WTC11 (cell line): ENCODE data around the gene ZMAT3. TPM values are rescaled to one million over a fixed set of nuclear protein-coding genes. Genes with fewer than 3 reads are reported as not detected.

ENCODE experiments used
- AR ChIP-seq: fragments of 250-450 bp; sonication (Bioruptor Pico); IDR thresholded peaks from 2 replicates; pipeline ENCODE4 v1.9.0; 2021; ENCODE audit warnings: mild to moderate bottlenecking
- ATF3 ChIP-seq: sonication (generic); formaldehyde crosslinking; conservative IDR thresholded peaks from 2 replicates; pipeline ENCODE4 v1.8.1; 2022; ENCODE audit warnings: mild to moderate bottlenecking, missing genetic modification reagents
- CREM ChIP-seq: sonication (generic); formaldehyde crosslinking; IDR thresholded peaks from 2 replicates; pipeline ENCODE4 v1.8.1; 2022; ENCODE audit warnings: mild to moderate bottlenecking, missing genetic modification reagents, moderate library complexity
- CTCF ChIP-seq: fragments of 200-600 bp; IDR thresholded peaks from 2 replicates; pipeline ENCODE4 v1.8.0; 2022; ENCODE audit warnings: antibody characterized with exemption
- E2F1 ChIP-seq: sonication (generic); formaldehyde crosslinking; IDR thresholded peaks from 2 replicates; pipeline ENCODE4 v1.8.0; 2022; ENCODE audit warnings: mild to moderate bottlenecking, missing genetic modification reagents
- E2F5 ChIP-seq: sonication (generic); formaldehyde crosslinking; IDR thresholded peaks from 2 replicates; pipeline ENCODE4 v1.8.1; 2022; ENCODE audit warnings: mild to moderate bottlenecking, moderate library complexity, missing genetic modification reagents
- ELF4 ChIP-seq: sonication (generic); formaldehyde crosslinking; IDR thresholded peaks from 2 replicates; pipeline ENCODE4 v1.8.1; 2022; ENCODE audit warnings: low read depth, mild to moderate bottlenecking, moderate library complexity, missing genetic modification reagents
- ESRRA ChIP-seq: sonication (generic); formaldehyde crosslinking; IDR thresholded peaks from 2 replicates; pipeline ENCODE4 v1.8.1; 2022; ENCODE audit warnings: mild to moderate bottlenecking, missing genetic modification reagents, borderline replicate concordance
- IRF1 ChIP-seq: sonication (generic); formaldehyde crosslinking; IDR thresholded peaks from 2 replicates; pipeline ENCODE4 v1.8.0; 2023; ENCODE audit warnings: missing genetic modification reagents
- JAZF1 ChIP-seq: fragments of 250-450 bp; sonication (Bioruptor Pico); IDR thresholded peaks from 2 replicates; pipeline ENCODE4 v1.9.0; 2021; ENCODE audit warnings: moderate library complexity, mild to moderate bottlenecking, inconsistent platforms
- JUN ChIP-seq: sonication (generic); formaldehyde crosslinking; IDR thresholded peaks from 2 replicates; pipeline ENCODE4 v1.8.0; 2023; ENCODE audit warnings: mild to moderate bottlenecking, missing genetic modification reagents
- MLX ChIP-seq: sonication (generic); formaldehyde crosslinking; IDR thresholded peaks from 2 replicates; pipeline ENCODE4 v1.8.1; 2023; ENCODE audit warnings: mild to moderate bottlenecking, missing genetic modification reagents, moderate library complexity
- NR2C2 ChIP-seq: sonication (generic); formaldehyde crosslinking; IDR thresholded peaks from 2 replicates; pipeline ENCODE4 v1.8.0; 2022; ENCODE audit warnings: mild to moderate bottlenecking, missing genetic modification reagents
- NR3C1 ChIP-seq: sonication (generic); formaldehyde crosslinking; conservative IDR thresholded peaks from 2 replicates; pipeline ENCODE4 v1.8.1; 2023; ENCODE audit warnings: low read depth, mild to moderate bottlenecking, missing genetic modification reagents
- RORB ChIP-seq: fragments of 250-450 bp; sonication (Bioruptor Pico); IDR thresholded peaks from 2 replicates; pipeline ENCODE4 v1.9.0; 2021; ENCODE audit warnings: mild to moderate bottlenecking
- SMAD3 ChIP-seq: sonication (generic); formaldehyde crosslinking; IDR thresholded peaks from 2 replicates; pipeline ENCODE4 v1.8.0; 2022; ENCODE audit warnings: missing genetic modification reagents, mild to moderate bottlenecking, borderline replicate concordance
- SMAD4 ChIP-seq: sonication (generic); formaldehyde crosslinking; IDR thresholded peaks from 2 replicates; pipeline ENCODE4 v1.8.0; 2022; ENCODE audit warnings: mild to moderate bottlenecking, missing genetic modification reagents
- SOX15 ChIP-seq: fragments of 250-450 bp; sonication (Bioruptor Pico); IDR thresholded peaks from 2 replicates; pipeline ENCODE4 v1.9.0; 2021; ENCODE audit warnings: mild to moderate bottlenecking
- SP1 ChIP-seq: sonication (generic); formaldehyde crosslinking; conservative IDR thresholded peaks from 2 replicates; pipeline ENCODE4 v1.8.1; 2022; ENCODE audit warnings: missing genetic modification reagents
- USF1 ChIP-seq: sonication (generic); formaldehyde crosslinking; IDR thresholded peaks from 2 replicates; pipeline ENCODE4 v1.8.0; 2022; ENCODE audit warnings: mild to moderate bottlenecking, missing genetic modification reagents
- ZBTB43 ChIP-seq: sonication (generic); formaldehyde crosslinking; IDR thresholded peaks from 2 replicates; pipeline ENCODE4 v1.8.1; 2023; ENCODE audit warnings: mild to moderate bottlenecking, missing genetic modification reagents
- ZNF532 ChIP-seq: fragments of 250-450 bp; sonication (Bioruptor Pico); IDR thresholded peaks from 2 replicates; pipeline ENCODE4 v1.9.0; 2021; ENCODE audit warnings: mild to moderate bottlenecking, borderline replicate concordance
- total RNA-seq: library from RNA; stranded (reverse); gene quantifications from 3 replicates; pipeline ENCODE4 v1.2.3, GENCODE V29; 2021

The ZMAT3 gene
- total RNA-seq, 1 experiment from 2014 or later, result 24.1 TPM

GRCh38 chr3:179071323-179072099 lies at the start of gene ZMAT3 (continued):
- TF ChIP-seq CTCF (no peak), E2F1 (CRISPR knock-in tag) (no peak), SMAD3 (CRISPR knock-in tag) (0 out of 2 replicates have a peak, but pooled peaks have one; percentile 18), ZNF532 (CRISPR knock-in tag) (no peak), ESRRA (no peak), E2F5 (CRISPR knock-in tag) (peak; percentile 59; the same call in 1 of the 2 replicates), IRF1 (CRISPR knock-in tag) (peak; percentile 36; the same call in 1 of the 2 replicates), ZBTB43 (CRISPR knock-in tag) (no peak), ELF4 (CRISPR knock-in tag) (no peak), CREM (CRISPR knock-in tag) (no peak), SMAD4 (CRISPR knock-in tag) (no peak), JAZF1 (CRISPR knock-in tag) (no peak), NR2C2 (CRISPR knock-in tag) (no peak), MLX (CRISPR knock-in tag) (no peak), NR3C1 (peak; percentile 62; the same call in 1 of the 2 replicates), USF1 (peak; percentile 66), SP1 (no peak), ATF3 (CRISPR knock-in tag) (no peak), SOX15 (CRISPR knock-in tag) (no peak), AR (CRISPR knock-in tag) (no peak), JUN (no peak), RORB (CRISPR knock-in tag) (no peak)
